ENCODE measurements around the gene NME9.

NME9 gene

DNA sequence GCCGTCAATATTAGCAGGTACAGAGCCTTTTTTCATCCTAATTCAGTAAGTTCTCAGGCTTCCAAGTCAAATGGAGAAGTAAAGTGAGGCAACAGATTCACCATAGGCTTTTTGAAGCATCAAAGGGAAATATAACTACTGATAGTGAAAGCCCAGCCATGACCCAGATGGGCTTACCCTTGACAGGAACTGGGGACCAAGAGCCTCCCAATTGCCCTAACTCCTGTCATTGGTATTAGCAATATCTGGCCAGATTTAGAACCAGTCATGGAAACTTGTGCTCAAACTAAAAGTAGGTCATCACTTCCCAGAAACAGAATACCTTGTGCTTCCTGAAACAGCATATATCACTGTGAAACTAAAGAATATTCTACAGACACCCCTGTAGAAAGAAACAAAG lies 33.0 kb downstream of the NME9 start:
- Mint-ChIP-seq H3K27ac (peak overlapping the region; percentile 96), H3K36me3 (ENCODE audit: low read depth) (peaks cover 69% of the 10 kb centered on the region), H3K4me1 (ENCODE audit: low read depth) (peaks cover 40% of the 10 kb centered on the region), H3K27me3 (no peaks in the 10 kb centered on the region), H3K9me3 (no peaks in the 10 kb centered on the region), H3K4me3 (peak overlapping the region; percentile 61)
- no peak for DNase-seq

DNA sequence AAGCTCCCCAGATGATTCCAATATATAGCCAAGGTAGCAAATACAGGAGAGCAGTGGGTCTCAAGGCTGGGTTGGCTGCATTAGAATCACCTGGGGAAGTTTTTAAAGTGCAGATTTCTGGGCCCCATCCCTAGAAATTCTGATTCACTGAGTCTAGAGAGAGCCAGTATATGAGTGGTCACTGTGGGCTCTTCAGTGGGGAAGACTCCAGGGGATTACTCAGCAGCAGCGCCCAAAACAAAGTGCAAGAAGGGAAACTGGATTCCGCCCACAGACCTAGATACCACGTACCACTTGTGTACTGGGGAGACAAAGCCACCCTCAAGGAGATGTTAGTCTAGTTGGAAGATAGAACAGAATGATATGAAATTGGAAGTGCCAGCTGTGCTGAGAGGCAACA lies 40.0 kb downstream of the NME9 start:
- H3K27me3 Mint-ChIP-seq = no peaks in the 10 kb centered on the region
- peak overlapping the region; percentile 57 for H3K27ac Mint-ChIP-seq
- peaks cover 15% of the 10 kb centered on the region for H3K4me1 Mint-ChIP-seq (ENCODE audit: low read depth)
- H3K9me3 Mint-ChIP-seq = no peaks in the 10 kb centered on the region
- no peak for DNase-seq
- H3K4me3 Mint-ChIP-seq = no peak overlapping the region
- peaks cover 36% of the 10 kb centered on the region for H3K36me3 Mint-ChIP-seq (ENCODE audit: low read depth)

DNA sequence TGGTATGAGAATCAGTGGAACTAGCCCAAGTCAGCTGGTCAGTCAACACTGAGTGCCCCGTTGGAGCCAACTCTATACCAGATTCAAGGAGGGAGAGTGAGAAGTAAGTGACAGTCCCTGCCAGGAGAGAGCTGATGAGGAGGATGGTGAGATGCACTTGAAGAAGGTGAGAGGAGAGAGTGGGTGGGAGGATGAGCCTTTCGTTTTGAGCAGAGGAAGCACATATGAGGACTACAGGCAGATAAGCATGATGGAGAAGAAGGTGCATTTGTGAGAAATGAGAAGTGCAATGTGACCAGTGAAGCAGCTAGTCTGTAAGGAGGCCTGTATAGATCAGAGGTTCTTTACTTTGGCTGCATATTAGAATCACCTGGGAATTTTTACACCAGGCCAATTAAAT lies 40.4 kb downstream of the NME9 start:
- Mint-ChIP-seq H3K4me1 (ENCODE audit: low read depth) (peaks cover 13% of the 10 kb centered on the region), H3K9me3 (no peaks in the 10 kb centered on the region), H3K36me3 (ENCODE audit: low read depth) (peaks cover 32% of the 10 kb centered on the region), H3K27me3 (no peaks in the 10 kb centered on the region), H3K27ac (peak overlapping the region; percentile 41), H3K4me3 (no peak overlapping the region)
- DNase-seq = no peak

DNA sequence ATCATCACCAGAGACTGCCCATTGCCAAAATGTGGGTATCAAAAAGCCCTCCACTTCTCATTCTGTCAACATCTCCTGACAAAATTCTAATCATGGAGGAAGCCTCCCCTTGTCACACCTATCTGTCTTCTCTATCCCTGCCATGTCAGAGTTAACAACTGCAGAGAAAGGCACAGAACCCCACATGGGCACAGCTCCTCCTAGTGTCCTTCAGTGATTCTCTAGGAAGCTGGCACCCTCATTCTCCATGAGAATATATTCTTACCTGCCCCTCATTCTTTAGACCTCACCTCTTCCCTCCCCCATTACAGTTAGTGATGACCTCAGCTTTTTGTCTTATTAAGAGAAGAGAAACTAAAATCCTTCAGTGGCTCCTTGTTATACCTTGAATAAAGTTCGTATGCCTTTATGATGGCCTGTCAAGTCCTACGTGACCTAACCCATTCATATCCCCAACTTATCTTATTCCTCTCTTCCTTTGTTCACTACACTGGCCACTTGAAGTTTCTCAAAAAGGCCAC lies 44.6 kb downstream of the NME9 start:
- H3K36me3 Mint-ChIP-seq (ENCODE audit: low read depth) = peaks cover 15% of the 10 kb centered on the region
- DNase-seq = no peak

DNA sequence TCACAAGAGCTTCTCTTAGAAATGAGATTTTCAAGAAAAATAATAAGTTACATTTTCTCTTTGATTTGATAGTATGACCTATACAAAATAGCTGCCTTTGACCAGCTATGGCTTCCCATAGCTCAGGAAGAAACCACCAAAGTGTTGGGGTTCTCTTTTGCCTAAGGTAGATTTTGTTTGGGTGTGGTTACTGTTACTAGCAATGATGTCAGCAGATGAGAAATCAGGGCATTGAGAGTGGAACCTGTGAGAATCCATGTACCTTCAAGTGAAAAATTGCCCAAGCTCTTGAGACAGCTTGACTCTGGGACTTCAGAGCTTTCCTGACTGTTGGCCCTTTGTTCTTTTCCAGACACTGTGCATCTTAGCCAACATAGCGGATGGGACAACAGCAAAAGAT lies 45.6 kb downstream of the NME9 start:
- Mint-ChIP-seq H3K27me3 (no peaks in the 10 kb centered on the region), H3K9me3 (no peaks in the 10 kb centered on the region), H3K27ac (no peak overlapping the region), H3K36me3 (ENCODE audit: low read depth) (peaks cover 22% of the 10 kb centered on the region), H3K4me1 (ENCODE audit: low read depth) (peaks cover 2% of the 10 kb centered on the region), H3K4me3 (no peak overlapping the region)
- DNase-seq = no peak

More for the DNA sequence above, 44.6 kb downstream of the NME9 start:
- H3K4me3 Mint-ChIP-seq = no peak overlapping the region
- peaks cover 11% of the 10 kb centered on the region for H3K4me1 Mint-ChIP-seq (ENCODE audit: low read depth)
- no peak overlapping the region for H3K27ac Mint-ChIP-seq
- H3K9me3 Mint-ChIP-seq = no peaks in the 10 kb centered on the region
- H3K27me3 Mint-ChIP-seq = no peaks in the 10 kb centered on the region

DNA sequence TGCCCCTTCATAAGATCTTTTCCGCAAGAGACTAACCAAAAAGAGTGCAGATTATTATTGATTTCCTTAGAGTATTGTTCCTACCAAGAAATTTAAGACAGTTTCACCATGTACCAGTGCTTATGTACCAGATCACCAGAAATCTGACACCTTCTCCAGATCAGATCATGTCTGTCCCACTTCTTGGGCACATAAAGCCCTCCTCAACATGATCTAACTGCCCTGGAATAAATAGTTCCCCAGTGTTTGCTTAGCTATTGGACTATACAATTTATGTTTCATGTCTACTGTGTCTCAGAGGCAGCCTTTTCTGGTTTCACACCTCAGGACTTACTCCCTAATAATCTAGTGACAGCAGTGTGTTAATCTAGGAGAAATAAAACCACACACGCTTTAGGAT lies 46.8 kb downstream of the NME9 start:
- Mint-ChIP-seq H3K9me3 (no peaks in the 10 kb centered on the region), H3K27ac (no peak overlapping the region), H3K27me3 (no peaks in the 10 kb centered on the region), H3K36me3 (ENCODE audit: low read depth) (peaks cover 29% of the 10 kb centered on the region), H3K4me1 (ENCODE audit: low read depth) (no peaks in the 10 kb centered on the region), H3K4me3 (no peak overlapping the region)
- no peak for DNase-seq

DNA sequence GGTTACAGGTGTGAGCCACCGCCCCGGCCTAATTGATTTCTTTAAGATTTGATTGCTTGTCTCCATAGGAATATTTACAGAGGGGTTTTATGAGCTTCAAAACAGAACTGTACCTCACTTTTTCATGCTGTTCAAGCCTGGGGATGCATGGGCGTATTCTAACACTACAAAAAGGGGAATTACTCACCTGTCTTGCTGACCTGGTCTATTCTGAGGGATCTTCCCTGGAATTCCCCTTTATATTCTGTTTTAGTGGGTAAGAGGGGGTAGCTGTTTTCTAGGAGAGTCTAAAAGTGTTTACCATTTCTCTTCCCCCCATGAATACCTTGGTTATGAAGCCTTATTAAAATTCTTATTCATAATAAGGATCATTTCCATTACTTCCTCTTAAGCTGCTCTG lies 48.1 kb downstream of the NME9 start:
- Mint-ChIP-seq H3K36me3 (ENCODE audit: low read depth) (peaks cover 41% of the 10 kb centered on the region), H3K27me3 (no peaks in the 10 kb centered on the region), H3K4me1 (ENCODE audit: low read depth) (no peaks in the 10 kb centered on the region), H3K27ac (no peak overlapping the region), H3K9me3 (no peaks in the 10 kb centered on the region), H3K4me3 (no peak overlapping the region)
- no peak for DNase-seq

DNA sequence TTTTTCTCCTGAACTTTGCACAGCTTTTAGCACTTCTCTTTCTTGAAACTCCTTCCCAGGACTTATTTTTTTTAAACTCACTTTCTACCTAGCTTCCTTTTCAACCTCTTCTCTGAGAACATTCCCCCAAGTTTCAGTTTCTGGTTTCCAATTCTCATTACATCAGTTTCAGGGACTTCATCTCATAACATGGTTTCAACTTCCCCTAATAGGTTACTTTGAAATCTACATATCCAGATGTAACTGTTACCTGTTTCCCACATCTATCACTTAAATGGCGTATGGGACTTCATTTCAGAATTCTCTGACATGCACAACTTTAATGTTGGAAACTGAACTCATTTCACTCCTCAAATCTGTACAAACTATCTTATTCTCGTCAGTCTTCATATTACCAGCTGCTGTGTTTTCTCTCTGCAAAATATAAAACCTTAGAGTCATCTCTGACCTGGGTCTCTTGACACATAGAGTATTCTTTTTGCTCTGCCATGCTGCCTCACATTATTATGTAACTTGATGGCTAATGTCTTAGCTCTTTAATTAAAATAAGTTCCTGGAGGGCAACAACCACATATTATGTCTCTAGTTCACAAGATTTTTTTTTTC lies 58.4 kb downstream of the NME9 start:
- Mint-ChIP-seq H3K27me3 (no peaks in the 10 kb centered on the region), H3K9me3 (no peaks in the 10 kb centered on the region), H3K36me3 (ENCODE audit: low read depth) (peaks cover 85% of the 10 kb centered on the region), H3K27ac (peak overlapping the region; percentile 41), H3K4me3 (no peak overlapping the region), H3K4me1 (ENCODE audit: low read depth) (peaks cover 6% of the 10 kb centered on the region)
- no peak for DNase-seq

DNA sequence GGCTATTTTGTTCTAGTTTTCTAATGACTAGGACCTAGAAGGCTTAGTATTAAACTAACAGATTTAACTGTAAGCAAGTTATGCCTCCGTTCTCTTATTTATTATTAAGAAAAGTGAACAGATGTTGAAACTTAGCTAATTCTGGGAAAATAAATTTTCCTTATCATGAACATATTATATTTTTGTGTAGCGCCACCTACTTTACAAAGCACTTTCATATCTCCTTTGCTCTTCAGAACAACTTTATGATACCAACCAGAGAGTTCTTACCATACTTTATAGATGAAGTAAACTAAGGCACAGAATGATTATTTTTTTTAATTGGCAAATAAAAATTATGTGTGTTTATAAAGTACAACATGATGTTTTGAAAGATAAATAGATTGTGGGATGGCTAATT lies 59.4 kb downstream of the NME9 start:
- Mint-ChIP-seq H3K27me3 (no peaks in the 10 kb centered on the region), H3K4me3 (no peak overlapping the region), H3K27ac (no peak overlapping the region), H3K9me3 (no peaks in the 10 kb centered on the region), H3K36me3 (ENCODE audit: low read depth) (peaks cover 85% of the 10 kb centered on the region), H3K4me1 (ENCODE audit: low read depth) (peaks cover 6% of the 10 kb centered on the region)
- DNase-seq = no peak

DNA sequence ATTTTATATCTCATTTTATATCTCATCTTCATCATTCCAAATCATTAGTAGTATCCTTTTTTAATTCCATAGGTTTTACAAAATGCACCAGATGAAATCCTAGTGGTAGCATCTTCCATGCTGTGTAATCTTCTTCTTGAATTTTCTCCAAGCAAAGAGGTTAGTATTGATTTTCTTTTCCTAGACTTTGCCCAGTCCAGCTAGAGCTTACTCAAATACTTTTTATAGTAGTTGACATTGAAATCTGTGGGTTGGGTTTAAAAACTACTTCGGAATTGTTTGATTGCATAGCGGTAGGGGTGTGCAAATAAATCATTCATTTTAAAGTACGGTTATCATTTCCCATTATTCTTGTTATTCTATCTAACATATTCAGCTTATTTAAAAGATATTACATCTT lies 62.6 kb downstream of the NME9 start:
- H3K27ac Mint-ChIP-seq = no peak overlapping the region
- no peaks in the 10 kb centered on the region for H3K27me3 Mint-ChIP-seq
- no peak overlapping the region for H3K4me3 Mint-ChIP-seq
- peaks cover 6% of the 10 kb centered on the region for H3K4me1 Mint-ChIP-seq (ENCODE audit: low read depth)
- H3K36me3 Mint-ChIP-seq (ENCODE audit: low read depth) = peaks cover 74% of the 10 kb centered on the region
- no peak for DNase-seq
- no peaks in the 10 kb centered on the region for H3K9me3 Mint-ChIP-seq

DNA sequence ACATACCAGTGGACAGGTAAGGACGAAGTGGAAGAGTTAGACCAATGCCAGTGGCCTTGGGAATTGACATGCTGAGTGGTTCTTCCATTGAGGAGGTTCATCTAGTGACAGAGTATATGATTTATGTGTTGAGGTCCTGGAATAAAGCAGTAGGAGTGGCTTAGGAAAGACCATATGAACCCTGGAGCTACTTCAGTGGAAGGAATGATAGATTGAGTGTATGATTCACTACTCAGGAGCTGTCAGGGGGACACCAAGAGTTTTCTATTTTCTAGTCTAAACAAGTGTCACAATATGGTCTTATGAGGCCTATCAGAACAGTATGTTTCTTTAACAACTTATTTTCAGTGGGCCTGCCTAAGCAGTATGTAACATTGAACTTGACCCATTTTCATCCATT lies 63.9 kb downstream of the NME9 start:
- H3K4me1 Mint-ChIP-seq (ENCODE audit: low read depth) = no peaks in the 10 kb centered on the region
- no peaks in the 10 kb centered on the region for H3K27me3 Mint-ChIP-seq
- H3K27ac Mint-ChIP-seq = no peak overlapping the region
- H3K4me3 Mint-ChIP-seq = no peak overlapping the region
- H3K36me3 Mint-ChIP-seq (ENCODE audit: low read depth) = peaks cover 69% of the 10 kb centered on the region
- no peaks in the 10 kb centered on the region for H3K9me3 Mint-ChIP-seq
- no peak for DNase-seq

DNA sequence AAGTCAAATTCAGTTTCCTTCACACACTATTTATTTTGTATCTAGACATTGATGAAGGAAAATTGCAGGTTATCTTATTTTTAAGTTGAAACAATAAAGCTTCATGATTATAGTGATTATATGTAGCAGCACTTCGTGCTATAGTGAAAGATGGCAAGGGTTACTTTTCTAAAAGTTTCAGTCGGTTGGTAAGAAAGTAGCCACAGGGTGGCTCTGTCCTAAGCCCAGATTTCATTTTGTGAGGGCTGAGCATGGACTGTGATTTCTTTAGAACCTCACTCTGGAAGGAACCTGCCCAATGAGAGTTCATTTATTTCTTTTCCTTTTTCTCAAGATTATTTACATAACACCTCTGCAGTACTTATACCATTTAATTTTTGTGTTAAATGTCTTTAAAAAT lies 66.5 kb downstream of the NME9 start:
- Mint-ChIP-seq H3K4me1 (ENCODE audit: low read depth) (peaks cover 4% of the 10 kb centered on the region), H3K36me3 (ENCODE audit: low read depth) (peaks cover 72% of the 10 kb centered on the region), H3K27ac (no peak overlapping the region), H3K27me3 (no peaks in the 10 kb centered on the region), H3K4me3 (no peak overlapping the region), H3K9me3 (no peaks in the 10 kb centered on the region)
- DNase-seq = no peak

DNA sequence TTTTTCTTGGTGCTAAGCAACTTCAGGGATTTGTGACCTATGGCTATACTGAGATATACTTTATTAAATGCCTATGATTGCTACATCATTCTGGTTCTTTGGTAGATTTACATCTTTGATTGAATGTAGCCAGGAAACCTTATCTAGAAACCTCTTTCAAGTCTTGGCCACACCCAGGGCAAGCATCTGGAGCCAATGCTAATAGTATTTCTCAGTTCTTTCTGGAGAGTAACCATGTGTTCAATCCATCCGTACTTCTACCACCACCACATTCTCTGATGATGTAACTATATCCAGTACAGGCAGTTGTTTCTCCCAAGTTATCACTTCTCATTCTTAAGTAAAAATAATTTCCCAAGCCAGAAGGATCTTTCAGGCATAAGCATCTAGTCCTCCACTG lies 69.0 kb downstream of the NME9 start:
- Mint-ChIP-seq H3K36me3 (ENCODE audit: low read depth) (peaks cover 69% of the 10 kb centered on the region), H3K9me3 (no peaks in the 10 kb centered on the region), H3K4me3 (no peak overlapping the region), H3K4me1 (ENCODE audit: low read depth) (peaks cover 9% of the 10 kb centered on the region), H3K27ac (no peak overlapping the region), H3K27me3 (no peaks in the 10 kb centered on the region)
- no peak for DNase-seq

DNA sequence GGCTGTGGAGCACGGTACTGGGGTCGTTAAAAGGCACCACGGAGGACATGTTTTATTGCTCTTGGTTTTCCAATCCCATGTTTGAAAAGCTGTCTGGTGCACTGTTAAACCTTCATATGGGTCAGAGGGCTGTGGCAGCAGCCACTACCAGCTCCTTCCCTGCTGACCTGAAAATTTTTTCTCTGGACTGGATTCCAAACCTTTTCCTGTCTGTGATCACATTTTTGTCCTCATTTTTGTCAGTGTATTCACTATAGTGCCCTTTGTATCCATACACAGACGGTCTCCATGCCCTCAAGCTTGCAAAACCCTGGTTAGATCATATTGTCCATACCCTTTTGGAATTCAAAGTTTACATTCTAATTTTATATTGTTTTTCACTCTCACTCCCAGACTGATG lies 70.5 kb downstream of the NME9 start:
- Mint-ChIP-seq H3K4me1 (ENCODE audit: low read depth) (peaks cover 9% of the 10 kb centered on the region), H3K27me3 (no peaks in the 10 kb centered on the region), H3K27ac (no peak overlapping the region), H3K4me3 (no peak overlapping the region), H3K36me3 (ENCODE audit: low read depth) (peaks cover 62% of the 10 kb centered on the region), H3K9me3 (no peaks in the 10 kb centered on the region)
- DNase-seq = no peak

DNA sequence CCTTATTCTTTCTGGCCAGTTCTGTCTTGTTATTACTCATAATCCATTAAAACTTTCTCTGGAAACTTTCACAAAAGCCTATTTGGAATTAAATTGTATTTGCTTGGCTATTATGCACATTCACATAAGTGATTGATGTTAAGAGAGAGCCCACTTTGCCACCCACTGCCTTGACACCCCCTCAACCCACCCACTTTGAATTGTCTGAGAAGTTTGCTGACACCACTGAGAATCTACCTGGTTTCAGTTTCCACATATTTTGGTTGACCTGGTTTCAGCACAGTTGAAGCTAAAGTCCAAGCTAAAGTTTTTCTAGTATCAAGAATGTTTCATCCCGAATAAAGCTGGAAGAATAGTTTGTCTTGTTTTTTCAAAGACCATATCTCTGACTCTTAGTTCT lies 71.7 kb downstream of the NME9 start:
- no peaks in the 10 kb centered on the region for H3K27me3 Mint-ChIP-seq
- no peaks in the 10 kb centered on the region for H3K9me3 Mint-ChIP-seq
- no peak for DNase-seq
- no peak overlapping the region for H3K4me3 Mint-ChIP-seq
- no peak overlapping the region for H3K27ac Mint-ChIP-seq
- peaks cover 9% of the 10 kb centered on the region for H3K4me1 Mint-ChIP-seq (ENCODE audit: low read depth)
- peaks cover 53% of the 10 kb centered on the region for H3K36me3 Mint-ChIP-seq (ENCODE audit: low read depth)

DNA sequence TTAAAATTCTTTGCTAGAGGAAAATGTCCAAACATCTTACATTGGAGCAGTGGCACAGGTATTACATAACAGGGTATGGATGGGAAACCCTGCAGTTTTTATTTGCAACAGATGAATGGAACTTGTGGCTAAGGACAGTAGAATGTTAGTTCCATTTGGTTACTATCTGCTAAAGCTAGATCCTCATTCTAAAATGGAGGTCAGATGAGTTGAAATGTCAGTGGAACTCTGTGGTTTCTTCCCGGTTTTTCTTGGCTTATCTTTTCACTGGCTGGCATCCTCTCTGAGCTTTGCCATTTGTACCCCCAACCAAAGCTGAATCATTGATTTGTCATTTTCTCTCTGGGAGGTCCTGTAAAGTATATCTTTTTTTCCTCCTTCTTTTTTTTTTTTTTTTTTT lies 73.6 kb downstream of the NME9 start:
- Mint-ChIP-seq H3K4me1 (ENCODE audit: low read depth) (peaks cover 9% of the 10 kb centered on the region), H3K27ac (no peak overlapping the region)

More for the DNA sequence above, 73.6 kb downstream of the NME9 start:
- Mint-ChIP-seq H3K9me3 (no peaks in the 10 kb centered on the region), H3K4me3 (no peak overlapping the region), H3K36me3 (ENCODE audit: low read depth) (peaks cover 55% of the 10 kb centered on the region), H3K27me3 (no peaks in the 10 kb centered on the region)
- DNase-seq = no peak
